Progenitor cell of endocrine pancreas (in vitro differentiated cells): Measurements from ENCODE around the gene CRMP1. TPM values are rescaled to one million over a fixed set of nuclear protein-coding genes. Genes with fewer than 3 reads are reported as not detected.

Experiments used
- DNase-seq: peaks from one replicate; pipeline ENCODE4 v3.0.0; 2021; ENCODE audit warnings: low spot score; ENCODE audit not compliant: unreplicated experiment
- H3K27ac Mint-ChIP-seq: 2 replicates; pipeline ENCODE4 v1.8.0; 2021; ENCODE audit warnings: mild to moderate bottlenecking, moderate library complexity, mixed read lengths
- H3K27me3 Mint-ChIP-seq: 2 replicates; pipeline ENCODE4 v1.8.0; 2021; ENCODE audit warnings: mixed read lengths
- H3K36me3 Mint-ChIP-seq: 2 replicates; pipeline ENCODE4 v1.8.0; 2022; ENCODE audit warnings: mixed read lengths; ENCODE audit not compliant: insufficient read depth
- H3K4me1 Mint-ChIP-seq: 2 replicates; pipeline ENCODE4 v1.8.0; 2021; ENCODE audit warnings: low read depth, mixed read lengths
- H3K4me3 Mint-ChIP-seq: 2 replicates; pipeline ENCODE4 v1.8.0; 2021; ENCODE audit warnings: low read depth, mild to moderate bottlenecking, moderate library complexity, mixed read lengths
- H3K9me3 Mint-ChIP-seq: 2 replicates; pipeline ENCODE4 v1.8.0; 2021; ENCODE audit warnings: low read depth, mixed read lengths
- CTCF ChIP-seq: fragments of 200-600 bp; sonication (generic); IDR thresholded peaks from one replicate; pipeline ENCODE4 v1.5.0; 2021; ENCODE audit warnings: antibody characterized with exemption, mild to moderate bottlenecking; ENCODE audit not compliant: unreplicated experiment
- total RNA-seq: library from RNA; stranded (reverse); gene quantifications from 2 replicates; pipeline ENCODE4 v1.2.1, GENCODE V29; 2021

CRMP1 gene
- total RNA-seq, 1 donor from 2014 or later = 17.6 TPM

GRCh38 chr4:5884796-5885195, 8.1 kb downstream of the CRMP1 start:
- H3K27me3 Mint-ChIP-seq = peaks cover 69% of the 10 kb centered on the region
- H3K9me3 Mint-ChIP-seq = no peaks in the 10 kb centered on the region
- peaks cover 2% of the 10 kb centered on the region for H3K4me1 Mint-ChIP-seq
- no peaks in the 10 kb centered on the region for H3K36me3 Mint-ChIP-seq
- no peak for TF ChIP-seq CTCF
- no peak for DNase-seq
- no peak overlapping the region for H3K4me3 Mint-ChIP-seq
- H3K27ac Mint-ChIP-seq = no peak overlapping the region

- no peak for DNase-seq
- Mint-ChIP-seq H3K36me3 (no peaks in the 10 kb centered on the region), H3K9me3 (no peaks in the 10 kb centered on the region), H3K4me1 (peaks cover 2% of the 10 kb centered on the region), H3K27me3 (peaks cover 64% of the 10 kb centered on the region), H3K27ac (no peak overlapping the region), H3K4me3 (no peak overlapping the region)
- no peak for TF ChIP-seq CTCF
Measured at GRCh38 chr4:5883916-5884315, 9.0 kb downstream of the CRMP1 start.

- Mint-ChIP-seq H3K36me3 (no peaks in the 10 kb centered on the region), H3K9me3 (no peaks in the 10 kb centered on the region), H3K4me3 (no peak overlapping the region), H3K27me3 (peaks cover 63% of the 10 kb centered on the region), H3K4me1 (peaks cover 2% of the 10 kb centered on the region), H3K27ac (no peak overlapping the region)
- no peak for TF ChIP-seq CTCF
- DNase-seq = no peak
Measured at GRCh38 chr4:5882947-5883346, 9.9 kb downstream of the CRMP1 start.

- H3K27ac Mint-ChIP-seq = no peak overlapping the region
- no peaks in the 10 kb centered on the region for H3K4me1 Mint-ChIP-seq
- no peaks in the 10 kb centered on the region for H3K9me3 Mint-ChIP-seq
- peaks cover 52% of the 10 kb centered on the region for H3K27me3 Mint-ChIP-seq
- H3K36me3 Mint-ChIP-seq = no peaks in the 10 kb centered on the region
- no peak for TF ChIP-seq CTCF
- H3K4me3 Mint-ChIP-seq = no peak overlapping the region
- DNase-seq = no peak
Measured at GRCh38 chr4:5881340-5881739, 11.5 kb downstream of the CRMP1 start.

GRCh38 chr4:5878359-5878758, 14.5 kb downstream of the CRMP1 start:
- Mint-ChIP-seq H3K4me3 (no peak overlapping the region), H3K36me3 (no peaks in the 10 kb centered on the region), H3K27ac (no peak overlapping the region), H3K9me3 (no peaks in the 10 kb centered on the region), H3K27me3 (peaks cover 37% of the 10 kb centered on the region), H3K4me1 (no peaks in the 10 kb centered on the region)
- DNase-seq = no peak
- no peak for TF ChIP-seq CTCF
